Uterus (tissue), 2 donors: ENCODE measurements around the gene MRPL19.

Experiments
- POLR2A ChIP-seq, 2 donors: fragments of 450-650 bp; IDR thresholded peaks; one replicate each; pipeline ENCODE4 v1.6.1; 2016; ENCODE audit warnings: antibody characterized with exemption in 2 of 2, mild to moderate bottlenecking in 1 of 2, moderate library complexity in 1 of 2
- TF ChIP-seq, protein P1 (sequence below), 4 experiments: fragments of 200-600 bp in 2 of 4; fragments of 450-650 bp in 2 of 4; sonication (generic) in 2 of 4; IDR thresholded peaks; one replicate each; pipeline ENCODE4 v1.5.1; 2016 to 2019; ENCODE audit warnings: antibody characterized with exemption in 4 of 4, mild to moderate bottlenecking in 2 of 4, moderate library complexity in 1 of 4

DNA sequence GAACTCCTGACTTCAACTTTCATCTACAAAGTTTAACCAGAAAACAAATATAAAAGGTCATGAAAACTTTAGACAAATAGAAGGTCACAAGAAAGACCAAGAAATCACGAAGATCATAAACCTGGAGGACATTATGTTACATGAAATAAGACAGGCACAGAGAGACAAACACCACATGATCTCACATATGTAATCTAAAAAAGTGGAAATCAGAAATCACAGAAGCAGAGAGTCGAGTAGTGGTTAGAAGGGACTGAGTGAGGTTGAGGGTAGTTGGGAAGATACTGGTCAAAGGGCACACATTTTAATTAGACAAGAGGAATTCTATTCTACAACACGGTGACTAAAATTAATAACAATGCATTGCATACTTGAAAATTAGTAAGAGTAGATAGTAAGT lies 62.7 kb downstream of the MRPL19 start:
- TF ChIP-seq, protein P1, sequence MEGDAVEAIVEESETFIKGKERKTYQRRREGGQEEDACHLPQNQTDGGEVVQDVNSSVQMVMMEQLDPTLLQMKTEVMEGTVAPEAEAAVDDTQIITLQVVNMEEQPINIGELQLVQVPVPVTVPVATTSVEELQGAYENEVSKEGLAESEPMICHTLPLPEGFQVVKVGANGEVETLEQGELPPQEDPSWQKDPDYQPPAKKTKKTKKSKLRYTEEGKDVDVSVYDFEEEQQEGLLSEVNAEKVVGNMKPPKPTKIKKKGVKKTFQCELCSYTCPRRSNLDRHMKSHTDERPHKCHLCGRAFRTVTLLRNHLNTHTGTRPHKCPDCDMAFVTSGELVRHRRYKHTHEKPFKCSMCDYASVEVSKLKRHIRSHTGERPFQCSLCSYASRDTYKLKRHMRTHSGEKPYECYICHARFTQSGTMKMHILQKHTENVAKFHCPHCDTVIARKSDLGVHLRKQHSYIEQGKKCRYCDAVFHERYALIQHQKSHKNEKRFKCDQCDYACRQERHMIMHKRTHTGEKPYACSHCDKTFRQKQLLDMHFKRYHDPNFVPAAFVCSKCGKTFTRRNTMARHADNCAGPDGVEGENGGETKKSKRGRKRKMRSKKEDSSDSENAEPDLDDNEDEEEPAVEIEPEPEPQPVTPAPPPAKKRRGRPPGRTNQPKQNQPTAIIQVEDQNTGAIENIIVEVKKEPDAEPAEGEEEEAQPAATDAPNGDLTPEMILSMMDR (IDR thresholded peaks at IDR 0.05), result no peak
- TF ChIP-seq POLR2A (IDR thresholded peaks at IDR 0.05), result no peak
